Measurements from ENCODE around the gene RCL1.

Gene RCL1

GRCh38 chr9:4805191-4805918 lies 12.6 kb downstream of the RCL1 start:
- DNase-seq (ENCODE audit: insufficient read length, low spot score) (no peak), FAIRE-seq (no peak)

- DNase-seq (ENCODE audit: insufficient read length, low spot score) (no peak), FAIRE-seq (no peak)
Measured at GRCh38 chr9:4810565-4810964, 17.8 kb downstream of the RCL1 start.

- DNase-seq (ENCODE audit: insufficient read length, low spot score) (no peak), FAIRE-seq (no peak)
Measured at GRCh38 chr9:4811824-4812223, 19.1 kb downstream of the RCL1 start.

- no peak for DNase-seq (ENCODE audit: insufficient read length, low spot score)
- FAIRE-seq = no peak
Measured at GRCh38 chr9:4812858-4813257, 20.1 kb downstream of the RCL1 start.

GRCh38 chr9:4814913-4815312 lies 22.2 kb downstream of the RCL1 start:
- no peak for DNase-seq (ENCODE audit: insufficient read length, low spot score)
- FAIRE-seq = no peak

- FAIRE-seq (no peak), DNase-seq (ENCODE audit: insufficient read length, low spot score) (no peak)
Measured at GRCh38 chr9:4815381-4815956, 22.7 kb downstream of the RCL1 start.

- FAIRE-seq (no peak), DNase-seq (ENCODE audit: insufficient read length, low spot score) (no peak)
Measured at GRCh38 chr9:4820168-4820567, 27.4 kb downstream of the RCL1 start.

- FAIRE-seq (no peak), DNase-seq (ENCODE audit: insufficient read length, low spot score) (no peak)
Measured at GRCh38 chr9:4821133-4821532, 28.4 kb downstream of the RCL1 start.

GRCh38 chr9:4822057-4822456 lies 29.3 kb downstream of the RCL1 start:
- FAIRE-seq (no peak), DNase-seq (ENCODE audit: insufficient read length, low spot score) (no peak)

GRCh38 chr9:4826417-4827166 lies 33.8 kb downstream of the RCL1 start:
- DNase-seq (ENCODE audit: insufficient read length, low spot score) = no peak
- FAIRE-seq = no peak

GRCh38 chr9:4827224-4827623 lies 34.5 kb downstream of the RCL1 start:
- no peak for FAIRE-seq

GRCh38 chr9:4828761-4829160 lies 36.0 kb downstream of the RCL1 start:
- no peak for FAIRE-seq
- no peak for DNase-seq (ENCODE audit: insufficient read length, low spot score)

More at GRCh38 chr9:4827224-4827623, 34.5 kb downstream of the RCL1 start:
- no peak for DNase-seq (ENCODE audit: insufficient read length, low spot score)

GRCh38 chr9:4829969-4830368 lies 37.2 kb downstream of the RCL1 start:
- DNase-seq (ENCODE audit: insufficient read length, low spot score) = no peak
- FAIRE-seq = no peak

- no peak for FAIRE-seq
Measured at GRCh38 chr9:4830699-4831098, 38.0 kb downstream of the RCL1 start.

GRCh38 chr9:4831119-4831518 lies 38.4 kb downstream of the RCL1 start:
- FAIRE-seq (no peak), DNase-seq (ENCODE audit: insufficient read length, low spot score) (no peak)

More at GRCh38 chr9:4830699-4831098, 38.0 kb downstream of the RCL1 start:
- no peak for DNase-seq (ENCODE audit: insufficient read length, low spot score)

- DNase-seq (ENCODE audit: insufficient read length, low spot score) (no peak), FAIRE-seq (no peak)
Measured at GRCh38 chr9:4831944-4832343, 39.2 kb downstream of the RCL1 start.

- DNase-seq (ENCODE audit: insufficient read length, low spot score) (peak; percentile 66), FAIRE-seq (no peak)
Measured at GRCh38 chr9:4832786-4833579, 40.2 kb downstream of the RCL1 start.

- FAIRE-seq (no peak), DNase-seq (ENCODE audit: insufficient read length, low spot score) (no peak)
Measured at GRCh38 chr9:4833781-4834560, 41.2 kb downstream of the RCL1 start.

GRCh38 chr9:4836676-4837075 lies 43.9 kb downstream of the RCL1 start:
- DNase-seq (ENCODE audit: insufficient read length, low spot score) (no peak), FAIRE-seq (no peak)
